ENCODE measurements around the gene COL19A1.
"Not testable (repeated sequence)": the region's sequence is repeated elsewhere in the genome, so short reads cannot be mapped to it uniquely, and the experiment has no call there.

The COL19A1 gene

DNA sequence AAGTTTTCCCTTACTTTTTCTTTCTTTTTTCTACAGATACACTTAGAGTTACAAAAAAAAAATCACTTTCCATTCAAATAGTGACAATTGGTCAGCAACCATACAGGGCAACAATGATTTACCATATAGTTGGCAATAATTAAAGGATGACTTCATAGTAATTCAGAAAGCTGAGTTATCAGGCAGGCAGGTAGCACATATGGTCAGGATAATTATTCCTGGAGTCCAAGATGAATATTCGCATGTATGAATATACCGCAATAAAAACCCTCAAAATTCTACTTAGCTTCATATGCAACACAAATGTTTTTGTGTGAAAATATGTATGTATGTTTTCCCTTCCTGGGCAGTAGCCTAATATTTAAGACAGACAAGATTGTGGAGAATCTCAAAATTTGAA is 34.5 kb downstream of the COL19A1 start:
- no peak for DNase-seq (ENCODE audit: low read depth)

DNA sequence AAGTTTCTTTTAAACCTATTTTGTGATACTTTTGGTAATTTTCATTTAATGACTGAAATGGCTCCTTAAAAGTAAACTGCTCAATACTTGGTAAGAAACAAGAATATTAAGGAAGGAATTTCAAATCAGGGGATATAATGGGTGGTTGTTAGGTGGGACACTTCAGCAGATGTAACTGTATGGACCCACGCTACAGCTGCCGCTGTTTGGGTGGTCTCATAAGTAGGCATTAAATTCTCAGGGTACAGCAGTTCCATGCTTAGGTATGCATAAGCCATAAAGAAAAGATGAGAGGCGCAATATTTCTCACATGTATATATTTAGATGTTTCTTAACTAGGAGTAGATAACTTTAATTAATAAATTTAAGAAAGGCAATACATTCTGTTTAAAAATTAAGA is 35.0 kb downstream of the COL19A1 start:
- no peak for DNase-seq (ENCODE audit: low read depth)

DNA sequence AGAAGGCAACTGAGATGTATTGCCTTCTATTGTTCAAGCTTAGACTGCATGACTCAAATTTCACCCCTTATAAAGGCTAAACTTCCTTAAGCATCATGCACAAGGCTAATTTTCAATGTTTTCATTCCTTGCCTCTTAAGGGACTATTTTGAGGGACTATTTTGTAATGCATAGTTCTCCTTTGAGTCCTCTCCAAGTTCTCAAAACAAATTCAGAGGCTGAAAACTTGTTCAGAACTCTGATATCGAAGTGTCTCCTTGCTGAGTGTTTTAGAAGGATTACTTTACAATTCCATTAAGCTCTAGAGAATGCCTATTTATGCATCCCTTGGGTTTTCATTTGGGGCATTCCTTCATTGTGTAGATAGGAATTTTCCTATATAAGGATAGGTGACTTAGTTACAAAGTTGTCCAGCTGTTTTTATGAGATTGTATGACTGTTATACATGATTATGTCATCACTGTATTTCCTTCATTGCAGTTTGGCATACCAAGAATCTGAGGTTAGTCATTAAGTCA is 41.7 kb downstream of the COL19A1 start:
- DNase-seq (ENCODE audit: low read depth) = no peak

- no peak for DNase-seq (ENCODE audit: low read depth)
Measured at GRCh38 chr6:69913361-69913760, 47.0 kb downstream of the COL19A1 start.

DNA sequence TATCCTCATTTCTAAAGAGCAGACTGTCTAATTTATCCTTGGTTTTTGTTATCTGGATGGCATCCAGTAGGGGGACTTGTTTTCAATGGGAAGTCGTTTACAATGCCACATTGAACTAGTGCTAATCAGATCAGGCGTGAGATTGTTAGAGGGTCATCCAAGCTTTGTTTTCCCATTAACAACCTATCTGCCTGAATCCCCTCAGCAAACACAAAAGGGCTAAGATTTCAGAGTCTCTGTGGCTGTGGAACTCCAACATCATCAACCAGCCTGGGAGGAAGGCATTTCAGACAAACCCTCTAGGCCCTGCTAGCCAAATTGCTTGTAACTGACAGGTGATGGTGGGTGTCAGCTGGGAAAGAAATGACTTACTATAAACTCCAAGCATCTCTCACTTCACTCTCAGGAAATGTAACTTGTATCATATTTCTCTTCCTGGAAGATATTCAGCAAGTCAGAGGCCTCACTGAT is 47.7 kb downstream of the COL19A1 start:
- no peak for DNase-seq (ENCODE audit: low read depth)

DNA sequence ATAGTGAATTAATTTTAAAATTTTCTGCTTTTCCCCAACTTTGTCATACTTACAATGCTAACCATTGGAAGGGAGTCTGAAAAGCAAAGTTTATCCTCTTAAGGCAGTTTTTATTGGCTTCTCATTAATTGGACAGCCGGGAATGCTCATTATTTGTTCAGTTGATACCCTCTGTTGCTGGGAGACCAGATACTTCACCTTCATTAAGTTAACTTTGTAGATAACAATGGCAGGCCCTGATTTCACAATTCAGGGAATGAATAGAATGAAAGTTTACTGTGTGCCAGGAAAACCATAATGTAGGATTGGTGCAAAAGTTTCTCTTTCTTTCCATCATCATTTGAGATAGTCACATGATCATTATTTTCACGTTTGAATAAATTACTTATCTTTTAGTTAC is 49.0 kb downstream of the COL19A1 start:
- no peak for DNase-seq (ENCODE audit: low read depth)

DNA sequence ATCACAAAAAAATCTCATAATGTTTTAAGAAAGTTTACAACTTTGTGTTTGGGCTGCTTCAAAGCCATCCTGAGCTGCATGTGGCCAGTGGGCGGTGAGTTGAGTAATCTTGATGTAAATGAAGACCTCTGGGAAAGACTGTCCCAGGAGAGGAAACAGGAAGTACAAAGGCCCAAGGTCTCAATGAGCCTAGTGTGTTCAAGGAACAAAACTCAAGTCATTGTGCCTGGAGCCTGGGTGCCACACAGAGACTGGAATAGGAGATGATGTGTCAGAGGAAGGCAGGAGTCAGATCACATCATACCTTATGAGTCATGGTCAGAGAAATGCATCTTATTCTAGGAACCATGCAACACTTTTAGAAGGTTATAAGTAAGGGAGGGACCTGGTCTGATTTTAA is 51.5 kb downstream of the COL19A1 start:
- peak; percentile 5 for DNase-seq (ENCODE audit: low read depth)

DNA sequence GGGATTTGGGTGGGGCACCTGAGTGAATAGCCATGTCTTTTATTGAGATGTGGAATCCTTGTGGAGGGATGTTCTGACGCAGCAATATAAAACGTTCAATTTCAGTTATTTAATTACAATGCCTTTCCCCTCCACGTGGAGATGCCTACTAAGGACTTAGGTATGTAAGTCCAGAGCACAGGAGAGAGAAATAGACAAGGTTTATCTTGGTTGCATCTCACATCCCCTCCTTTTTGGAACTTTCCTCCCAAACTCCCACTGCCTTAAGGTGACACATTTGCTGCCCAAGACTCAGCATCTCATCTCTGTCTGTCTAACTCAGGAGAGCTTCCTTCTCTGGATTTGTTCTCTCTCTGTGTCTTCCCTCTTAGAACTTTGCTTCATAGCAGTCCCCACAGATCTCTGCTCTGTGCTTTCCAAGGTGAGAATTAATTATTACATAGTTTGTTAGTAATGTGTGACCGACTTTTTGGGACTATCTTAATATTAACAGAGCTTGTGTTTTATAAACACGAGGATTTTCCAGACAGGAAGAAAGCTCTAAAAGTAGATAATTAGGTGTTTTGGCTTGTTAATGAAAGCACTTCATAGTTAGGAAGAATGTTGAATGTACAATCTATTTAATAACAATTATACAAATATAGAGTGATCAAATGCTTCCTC is 52.6 kb downstream of the COL19A1 start:
- no peak for DNase-seq (ENCODE audit: low read depth)

DNA sequence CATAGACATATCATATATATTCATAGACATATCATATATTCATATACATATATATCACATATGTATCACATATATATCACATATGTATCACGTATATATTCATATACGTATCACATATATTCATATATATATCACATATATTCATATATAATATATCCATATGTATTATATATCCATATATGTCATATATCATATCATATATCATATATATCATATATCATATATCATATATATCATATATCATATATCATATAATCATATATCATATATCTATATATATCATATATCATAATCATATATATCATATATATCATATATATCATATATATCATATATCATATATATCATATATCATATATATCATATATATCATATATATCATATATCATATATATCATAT is 54.7 kb downstream of the COL19A1 start:
- DNase-seq (ENCODE audit: low read depth) = not testable (repeated sequence)

DNA sequence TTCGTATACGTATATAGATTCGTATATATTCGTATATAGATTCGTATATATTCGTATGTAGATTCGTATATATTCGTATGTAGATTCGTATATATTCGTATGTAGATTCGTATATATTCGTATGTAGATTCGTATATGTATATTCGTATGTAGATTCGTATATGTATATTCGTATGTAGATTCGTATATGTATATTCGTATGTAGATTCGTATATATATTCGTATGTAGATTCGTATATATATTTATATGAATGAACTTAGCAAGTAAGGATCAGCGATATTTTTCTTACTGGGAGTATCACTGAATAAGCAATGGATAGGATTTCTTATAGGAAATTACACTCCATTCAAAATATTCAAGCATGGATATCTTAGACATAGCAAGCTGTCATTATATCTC is 55.3 kb downstream of the COL19A1 start:
- not testable (repeated sequence) for DNase-seq (ENCODE audit: low read depth)

- no peak for DNase-seq (ENCODE audit: low read depth)
Measured at GRCh38 chr6:69926745-69927144, 60.4 kb downstream of the COL19A1 start.

GRCh38 chr6:69933239-69933638 is 66.9 kb downstream of the COL19A1 start:
- no peak for DNase-seq (ENCODE audit: low read depth)

- no peak for DNase-seq (ENCODE audit: low read depth)
Measured at GRCh38 chr6:69935079-69935478, 68.7 kb downstream of the COL19A1 start.

- no peak for DNase-seq (ENCODE audit: low read depth)
Measured at GRCh38 chr6:69936674-69937363, 70.5 kb downstream of the COL19A1 start.

DNA sequence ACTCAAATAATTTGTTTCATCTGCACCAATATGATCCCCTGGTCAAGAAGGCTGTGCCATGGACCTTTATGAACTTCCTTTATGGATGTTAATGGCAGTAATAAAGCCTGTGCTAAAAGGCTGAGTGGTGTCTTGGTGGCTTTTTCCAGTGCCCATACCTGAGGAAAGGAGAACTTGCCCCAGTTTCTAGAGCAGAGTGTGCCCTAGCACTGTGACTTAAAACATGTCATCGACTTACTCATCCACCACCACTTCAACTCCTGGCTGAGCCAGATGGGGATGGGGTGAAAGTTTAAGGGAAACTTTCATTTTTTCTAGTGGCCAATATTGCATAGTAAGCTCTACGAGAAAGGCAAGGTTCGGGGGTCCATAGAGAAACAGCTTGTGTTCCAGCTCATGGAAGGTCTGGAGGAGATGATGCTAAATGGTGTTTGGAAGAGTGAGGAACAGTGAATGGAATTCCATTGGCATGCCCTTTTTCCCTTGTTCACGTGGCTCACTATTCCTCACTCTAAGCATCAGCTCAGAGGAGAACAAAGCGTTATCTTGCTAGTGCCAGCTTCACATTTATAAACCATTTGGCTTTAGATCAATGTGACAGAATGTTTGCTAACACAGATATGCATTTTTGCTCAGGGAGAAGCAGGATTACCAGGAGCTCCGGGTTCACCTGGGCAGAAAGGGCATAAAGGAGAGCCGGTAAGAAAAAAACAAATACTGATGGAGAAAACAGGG is 71.2 kb downstream of the COL19A1 start:
- no peak for DNase-seq (ENCODE audit: low read depth)

DNA sequence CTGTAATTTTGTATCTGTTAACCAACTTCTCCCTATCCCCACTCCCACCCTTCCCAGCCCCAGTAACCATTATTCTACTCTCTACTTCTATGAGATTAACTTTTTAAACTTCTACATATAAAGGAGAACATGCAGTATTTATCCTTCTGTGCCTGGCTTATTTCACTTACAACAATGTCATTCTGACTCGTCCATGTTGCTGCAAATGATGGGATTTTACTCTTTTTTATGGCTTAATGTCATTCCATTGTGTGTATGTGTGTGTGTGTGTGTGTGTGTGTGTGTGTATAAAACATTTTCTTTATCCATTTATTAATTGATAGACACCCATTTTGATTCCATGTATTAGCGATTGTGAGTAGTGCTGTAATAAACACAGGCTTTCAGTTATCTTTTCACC is 76.1 kb downstream of the COL19A1 start:
- DNase-seq (ENCODE audit: low read depth) = no peak

DNA sequence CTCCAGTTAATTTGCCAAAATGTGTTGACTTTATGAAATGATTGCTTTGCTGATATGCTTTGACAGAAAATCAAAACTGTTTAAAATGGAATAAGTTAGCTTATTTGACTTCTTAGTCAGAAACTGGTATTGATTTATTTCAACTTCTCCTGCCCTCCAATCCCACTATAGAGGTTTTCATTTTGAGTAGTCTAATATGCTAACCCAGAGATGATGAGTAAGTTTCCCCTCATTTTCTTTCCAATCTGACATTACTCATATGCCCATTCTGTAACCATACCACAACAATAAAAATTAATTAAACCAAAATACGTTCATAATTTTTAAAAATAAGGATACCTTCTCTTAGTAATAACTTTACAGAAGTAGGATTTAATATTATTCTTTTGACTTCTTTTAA is 78.8 kb downstream of the COL19A1 start:
- DNase-seq (ENCODE audit: low read depth) = no peak

DNA sequence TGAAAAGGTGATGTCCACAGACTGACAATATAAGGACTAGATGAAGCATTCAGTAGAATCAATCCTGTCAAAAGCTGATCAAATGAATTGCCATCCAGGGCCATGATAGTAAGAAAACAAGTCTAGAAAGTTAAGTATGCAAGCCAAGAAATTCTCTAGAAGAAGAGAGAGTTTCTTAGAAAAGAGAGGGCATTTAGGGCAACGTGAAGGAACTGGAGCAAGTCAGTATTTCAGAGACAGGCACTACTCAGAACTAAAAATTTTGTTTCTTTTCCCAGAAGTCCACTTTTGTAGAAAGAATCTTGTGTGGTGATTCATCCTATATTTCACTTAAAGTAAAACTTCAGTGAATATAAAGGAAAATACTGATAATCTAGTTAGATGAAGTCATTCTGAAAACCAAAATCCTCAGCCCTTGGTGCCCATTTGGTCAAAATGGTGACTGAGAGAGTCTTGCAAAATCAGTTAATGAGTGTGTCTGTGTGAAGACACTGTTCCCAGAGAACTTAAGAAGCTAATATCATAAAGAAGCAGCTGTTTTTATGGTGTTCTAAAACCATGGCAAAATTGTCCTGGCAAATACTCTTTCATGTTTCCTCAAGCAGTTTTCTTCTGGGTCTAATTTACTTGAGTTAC is 82.2 kb downstream of the COL19A1 start:
- no peak for DNase-seq (ENCODE audit: low read depth)

GRCh38 chr6:69953491-69953890 is 87.1 kb downstream of the COL19A1 start:
- no peak for DNase-seq (ENCODE audit: low read depth)

DNA sequence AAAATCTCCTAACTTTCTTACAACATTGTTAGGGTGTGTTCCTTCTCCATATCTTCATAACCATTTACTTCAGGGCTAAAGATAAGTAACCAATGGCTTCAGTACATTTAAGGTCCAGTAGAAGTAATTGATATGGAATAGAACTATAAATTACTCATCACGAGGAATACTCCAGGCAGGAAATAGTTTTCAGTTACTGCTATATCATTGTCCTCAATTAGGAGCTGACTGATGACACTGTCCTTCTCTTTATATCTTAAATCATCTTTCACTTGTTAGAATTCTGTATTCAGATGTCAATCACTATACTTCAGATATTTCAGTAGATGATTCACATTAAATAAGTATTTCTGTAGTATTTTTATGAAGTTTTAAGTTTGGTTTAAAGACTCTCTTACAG is 88.4 kb downstream of the COL19A1 start:
- DNase-seq (ENCODE audit: low read depth) = no peak

DNA sequence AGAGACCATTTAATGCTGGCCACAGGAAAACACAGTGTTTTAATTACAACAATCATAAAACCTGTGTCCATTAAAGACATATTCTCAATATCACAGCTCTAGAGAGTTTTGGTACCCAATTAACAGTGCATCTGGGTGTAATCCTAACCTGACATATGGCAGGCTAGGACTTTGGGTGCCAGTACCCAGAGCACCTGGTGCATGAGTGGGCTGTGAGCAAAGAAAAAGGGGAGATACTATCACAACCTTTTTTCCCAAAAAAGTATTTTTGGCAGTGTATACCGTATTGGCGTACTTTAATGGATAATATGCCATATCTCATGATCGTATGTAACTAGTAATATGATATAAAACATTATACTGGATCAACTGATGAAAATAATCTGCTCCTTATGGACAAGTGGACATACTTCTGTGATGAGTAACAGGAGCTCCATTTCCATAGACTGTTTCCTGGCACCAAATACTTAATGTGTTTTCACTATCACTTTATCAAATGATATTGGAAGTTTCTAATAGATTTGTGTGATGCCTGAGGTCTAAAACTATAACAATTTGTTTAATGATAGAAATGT is 91.7 kb downstream of the COL19A1 start:
- no peak for DNase-seq (ENCODE audit: low read depth)

DNA sequence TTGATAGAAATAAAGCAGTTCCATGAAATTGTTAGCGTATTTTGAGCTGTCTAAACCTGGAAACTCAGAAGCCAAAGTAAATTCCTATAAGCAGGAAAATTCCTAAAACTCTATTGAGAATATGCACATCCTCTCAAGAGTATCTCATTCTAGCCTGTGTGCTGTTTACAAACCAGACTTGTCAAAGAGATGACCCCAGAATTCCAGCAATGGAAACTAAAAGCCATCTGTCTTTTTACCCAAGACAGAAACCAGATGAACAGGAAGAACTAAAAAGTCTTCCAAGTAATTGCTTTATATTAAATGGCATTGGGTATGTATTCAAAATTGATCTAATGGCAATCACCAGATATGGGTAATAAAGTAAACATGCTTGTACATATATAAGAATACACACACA is 92.6 kb downstream of the COL19A1 start:
- DNase-seq (ENCODE audit: low read depth) = no peak

Measured in HS-27A (cell line).